KMS-11 (cell line): ENCODE results near the gene PDE4A.

Experiments
- H2AFZ ChIP-seq: fragments of 200-600 bp; sonication (generic); 2 replicates; pipeline ENCODE4 v1.6.1; 2016; ENCODE audit warnings: antibody characterized with exemption, mixed run types, low read depth
- H3K27ac ChIP-seq: fragments of 200-600 bp; sonication (generic); 2 replicates; pipeline ENCODE4 v1.6.1; 2016; ENCODE audit warnings: mild to moderate bottlenecking, mixed run types
- H3K27me3 ChIP-seq: fragments of 200-600 bp; sonication (generic); 2 replicates; pipeline ENCODE4 v1.6.1; 2017; ENCODE audit warnings: mild to moderate bottlenecking, low read depth, mixed run types, moderate library complexity; ENCODE audit not compliant: insufficient read depth
- H3K36me3 ChIP-seq: fragments of 200-600 bp; sonication (generic); 2 replicates; pipeline ENCODE4 v1.6.1; 2017; ENCODE audit warnings: mild to moderate bottlenecking, mixed run types; ENCODE audit not compliant: insufficient read depth
- H3K4me1 ChIP-seq: fragments of 200-600 bp; sonication (generic); 2 replicates; pipeline ENCODE4 v1.6.1; 2016; ENCODE audit warnings: mild to moderate bottlenecking, low read depth, mixed run types; ENCODE audit not compliant: poor library complexity, severe bottlenecking
- H3K4me2 ChIP-seq: fragments of 200-600 bp; sonication (generic); 2 replicates; pipeline ENCODE4 v1.7.0; 2016; ENCODE audit warnings: mild to moderate bottlenecking, mixed run types
- H3K4me3 ChIP-seq: fragments of 200-600 bp; sonication (generic); IDR thresholded peaks from 2 replicates; pipeline ENCODE4 v1.6.1; 2017; ENCODE audit warnings: low read depth, low read length, mixed read lengths; ENCODE audit not compliant: insufficient read depth
- H3K79me2 ChIP-seq: fragments of 200-600 bp; sonication (generic); 2 replicates; pipeline ENCODE4 v1.6.1; 2016; ENCODE audit warnings: low read depth, mixed run types; ENCODE audit not compliant: insufficient read depth
- H3K9ac ChIP-seq: fragments of 200-600 bp; sonication (generic); 2 replicates; pipeline ENCODE4 v1.6.1; 2016; ENCODE audit warnings: mild to moderate bottlenecking, mixed run types
- H4K20me1 ChIP-seq: fragments of 200-600 bp; sonication (generic); 2 replicates; pipeline ENCODE4 v1.6.1; 2016; ENCODE audit warnings: mild to moderate bottlenecking, mixed run types; ENCODE audit not compliant: insufficient read depth
- CTCF ChIP-seq: fragments of 200-600 bp; sonication (generic); conservative IDR thresholded peaks from 2 replicates; pipeline ENCODE4 v1.6.1; 2017; ENCODE audit warnings: low read depth, mild to moderate bottlenecking, antibody characterized with exemption, low read length, moderate library complexity, mixed read lengths

The PDE4A gene

GRCh38 chr19:10422846-10423245, 2.5 kb downstream of the PDE4A start:
- Histone ChIP-seq H4K20me1 (no peaks in the 10 kb centered on the region), H3K27ac (no peak overlapping the region), H3K27me3 (no peaks in the 10 kb centered on the region; the same call in 1 of the 2 replicates), H3K79me2 (peaks cover 28% of the 10 kb centered on the region; the same call in 1 of the 2 replicates), H3K4me2 (no peak overlapping the region), H3K9ac (no peak overlapping the region), H2AFZ (no peak overlapping the region), H3K4me1 (peaks cover 55% of the 10 kb centered on the region), H3K36me3 (no peaks in the 10 kb centered on the region), H3K4me3 (no peak overlapping the region)
- no peak for TF ChIP-seq CTCF

- Histone ChIP-seq H3K36me3 (no peaks in the 10 kb centered on the region), H3K9ac (peak overlapping the region; percentile 25; the same call in 1 of the 2 replicates), H4K20me1 (no peaks in the 10 kb centered on the region), H3K4me3 (no peak overlapping the region), H3K4me2 (peak overlapping the region; percentile 99), H3K79me2 (peaks cover 28% of the 10 kb centered on the region; the same call in 1 of the 2 replicates), H3K27me3 (no peaks in the 10 kb centered on the region; the same call in 1 of the 2 replicates), H2AFZ (peak overlapping the region; percentile 68), H3K4me1 (peaks cover 46% of the 10 kb centered on the region), H3K27ac (no peak overlapping the region)
- peak; percentile 88 for TF ChIP-seq CTCF
Observed at GRCh38 chr19:10424011-10424637, 3.8 kb downstream of the PDE4A start.

GRCh38 chr19:10427169-10427568, 6.8 kb downstream of the PDE4A start:
- Histone ChIP-seq H3K36me3 (no peaks in the 10 kb centered on the region), H3K27ac (no peak overlapping the region), H3K4me3 (no peak overlapping the region), H2AFZ (no peak overlapping the region), H3K27me3 (no peaks in the 10 kb centered on the region), H3K4me1 (peaks cover 37% of the 10 kb centered on the region), H3K4me2 (no peak overlapping the region), H3K9ac (no peak overlapping the region), H4K20me1 (no peaks in the 10 kb centered on the region), H3K79me2 (peaks cover 13% of the 10 kb centered on the region; the same call in 1 of the 2 replicates)
- TF ChIP-seq CTCF, result no peak

- Histone ChIP-seq H3K36me3 (no peaks in the 10 kb centered on the region), H3K79me2 (peaks cover 12% of the 10 kb centered on the region; the same call in 1 of the 2 replicates), H3K27me3 (no peaks in the 10 kb centered on the region), H3K4me3 (no peak overlapping the region), H4K20me1 (no peaks in the 10 kb centered on the region), H3K4me2 (no peak overlapping the region), H2AFZ (no peak overlapping the region), H3K9ac (no peak overlapping the region), H3K4me1 (peaks cover 26% of the 10 kb centered on the region), H3K27ac (no peak overlapping the region)
- TF ChIP-seq CTCF, result no peak
Observed at GRCh38 chr19:10428996-10429381, 8.7 kb downstream of the PDE4A start.
